SK-N-SH treated with all-trans-retinoic acid at 6 μM for 48 hours (cell line): ENCODE measurements around the gene RPL12.
A peak's percentile ranks its signal among the peaks of the same experiment; 100 is the strongest.

Experiments used
- ATAC-seq: fragments of 200-7000 bp; cut with Tn5 transposase; 3 replicates; pipeline ENCODE4 v1.9.1; 2020; ENCODE audit warnings: mild to moderate bottlenecking, moderate library complexity
- ARNTL ChIP-seq: fragments of 450-650 bp; formaldehyde crosslinking; IDR thresholded peaks from 2 replicates; pipeline ENCODE4 v1.5.0; 2020; ENCODE audit warnings: low read depth, mild to moderate bottlenecking, moderate library complexity, borderline replicate concordance
- BACH2 ChIP-seq: fragments of 250-450 bp; sonication (Bioruptor Pico); IDR thresholded peaks from 2 replicates; pipeline ENCODE4 v1.9.0; 2021; ENCODE audit warnings: mild to moderate bottlenecking, borderline replicate concordance
- CSDC2 ChIP-seq: fragments of 250-450 bp; sonication (Bioruptor Pico); IDR thresholded peaks from 2 replicates; pipeline ENCODE4 v1.5.0; 2020; ENCODE audit warnings: mild to moderate bottlenecking, moderate library complexity
- ESRRG ChIP-seq: fragments of 250-450 bp; sonication (Bioruptor Pico); IDR thresholded peaks from 2 replicates; pipeline ENCODE4 v1.6.1; 2021; ENCODE audit warnings: mild to moderate bottlenecking
- GLIS3 ChIP-seq: fragments of 250-450 bp; sonication (Bioruptor Pico); IDR thresholded peaks from 2 replicates; pipeline ENCODE4 v1.5.0; 2020; ENCODE audit warnings: mild to moderate bottlenecking, moderate library complexity
- ISL1 ChIP-seq: fragments of 250-450 bp; sonication (Bioruptor Pico); IDR thresholded peaks from 2 replicates; pipeline ENCODE4 v2.1.2; 2022; ENCODE audit warnings: mild to moderate bottlenecking, moderate library complexity
- OSR1 ChIP-seq: fragments of 250-450 bp; sonication (Bioruptor Pico); IDR thresholded peaks from 2 replicates; pipeline ENCODE4 v1.8.0; 2022; ENCODE audit warnings: moderate library complexity, mild to moderate bottlenecking, inconsistent platforms
- PPARA ChIP-seq: fragments of 250-450 bp; sonication (Bioruptor Pico); IDR thresholded peaks from 2 replicates; pipeline ENCODE4 v1.5.0; 2020; ENCODE audit warnings: mild to moderate bottlenecking, borderline replicate concordance
- RARB ChIP-seq: fragments of 250-450 bp; sonication (Bioruptor Pico); IDR thresholded peaks from 2 replicates; pipeline ENCODE4 v1.8.0; 2021; ENCODE audit warnings: mild to moderate bottlenecking, moderate library complexity
- SNAI2 ChIP-seq: fragments of 250-450 bp; sonication (Bioruptor Pico); IDR thresholded peaks from 2 replicates; pipeline ENCODE4 v1.5.0; 2020; ENCODE audit warnings: mild to moderate bottlenecking, moderate library complexity
- TCF4 ChIP-seq: fragments of 250-450 bp; sonication (Bioruptor Pico); IDR thresholded peaks from 2 replicates; pipeline ENCODE4 v1.8.0; 2021; ENCODE audit warnings: mild to moderate bottlenecking, moderate library complexity, borderline replicate concordance
- TOX ChIP-seq: fragments of 250-450 bp; sonication (Bioruptor Pico); IDR thresholded peaks from 2 replicates; pipeline ENCODE4 v1.8.0; 2021; ENCODE audit warnings: mild to moderate bottlenecking, moderate library complexity, borderline replicate concordance
- ZFP3 ChIP-seq: fragments of 250-450 bp; sonication (Bioruptor Pico); IDR thresholded peaks from 2 replicates; pipeline ENCODE4 v1.5.0; 2020; ENCODE audit warnings: mild to moderate bottlenecking, moderate library complexity
- ZFP30 ChIP-seq: fragments of 450-650 bp; formaldehyde crosslinking; IDR thresholded peaks from 2 replicates; pipeline ENCODE4 v1.5.0; 2022; ENCODE audit warnings: mild to moderate bottlenecking, moderate library complexity
- ZNF565 ChIP-seq: fragments of 450-650 bp; formaldehyde crosslinking; conservative IDR thresholded peaks from 2 replicates; pipeline ENCODE4 v1.5.0; 2020; ENCODE audit warnings: low read depth, mild to moderate bottlenecking, moderate library complexity
- ZNF70 ChIP-seq: fragments of 450-650 bp; formaldehyde crosslinking; IDR thresholded peaks from 2 replicates; pipeline ENCODE4 v1.5.0; 2020; ENCODE audit warnings: mild to moderate bottlenecking, moderate library complexity
- ZNF8 ChIP-seq: fragments of 450-650 bp; formaldehyde crosslinking; IDR thresholded peaks from 2 replicates; pipeline ENCODE4 v1.5.0; 2020; ENCODE audit warnings: mild to moderate bottlenecking, moderate library complexity
- TF ChIP-seq, protein P1 (sequence below): fragments of 250-450 bp; sonication (Bioruptor Pico); IDR thresholded peaks from 2 replicates; pipeline ENCODE4 v1.5.1; 2021; ENCODE audit warnings: mild to moderate bottlenecking, moderate library complexity
- TF ChIP-seq, protein P2 (sequence below): fragments of 250-450 bp; sonication (Bioruptor Pico); IDR thresholded peaks from 2 replicates; pipeline ENCODE4 v1.8.0; 2020; ENCODE audit warnings: mild to moderate bottlenecking, moderate library complexity, borderline replicate concordance
- TF ChIP-seq, protein P3 (sequence below): fragments of 250-450 bp; sonication (Bioruptor Pico); IDR thresholded peaks from 2 replicates; pipeline ENCODE4 v1.8.0; 2021; ENCODE audit warnings: low read depth, mild to moderate bottlenecking, moderate library complexity, borderline replicate concordance
- TF ChIP-seq, protein P4 (sequence below): fragments of 250-450 bp; sonication (Bioruptor Pico); IDR thresholded peaks from 2 replicates; pipeline ENCODE4 v1.5.0; 2020; ENCODE audit warnings: mild to moderate bottlenecking, moderate library complexity
- TF ChIP-seq, protein P5 (sequence below): fragments of 250-450 bp; sonication (Bioruptor Pico); IDR thresholded peaks from 2 replicates; pipeline ENCODE4 v1.5.1; 2020; ENCODE audit warnings: low read depth, mild to moderate bottlenecking, moderate library complexity

The RPL12 gene

DNA sequence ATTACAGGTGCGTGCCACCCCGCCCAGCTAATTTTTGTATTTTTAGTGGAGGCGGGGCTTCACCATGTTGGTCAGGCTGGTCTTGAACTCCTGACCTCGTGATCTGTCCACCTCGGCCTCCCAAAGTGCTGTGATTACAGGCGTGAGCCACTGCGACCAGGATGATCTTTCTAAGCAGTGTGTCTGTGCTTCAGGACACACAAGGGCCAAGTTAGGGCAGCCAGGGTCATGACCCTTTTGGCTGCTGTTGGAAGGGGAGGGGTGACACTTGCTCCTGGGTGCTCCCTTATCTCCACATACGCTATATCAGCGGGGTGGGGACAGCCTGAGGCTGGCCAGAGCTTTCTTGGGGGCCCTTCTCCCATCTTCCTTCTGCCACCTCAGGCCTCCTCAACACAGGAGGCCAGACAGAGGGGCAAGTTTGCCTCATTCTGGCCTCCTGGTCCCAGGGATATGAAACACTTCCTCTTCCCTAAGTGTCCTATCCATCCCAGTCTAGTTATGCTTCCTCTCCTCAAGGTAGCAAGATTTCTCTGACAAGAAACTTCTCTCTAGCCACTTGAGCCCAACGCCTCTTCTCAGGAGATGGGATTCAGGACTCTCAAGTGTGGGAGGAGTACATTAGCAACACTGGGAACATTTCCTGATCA is 28.9 kb downstream of the RPL12 start:
- ATAC-seq = no peak

DNA sequence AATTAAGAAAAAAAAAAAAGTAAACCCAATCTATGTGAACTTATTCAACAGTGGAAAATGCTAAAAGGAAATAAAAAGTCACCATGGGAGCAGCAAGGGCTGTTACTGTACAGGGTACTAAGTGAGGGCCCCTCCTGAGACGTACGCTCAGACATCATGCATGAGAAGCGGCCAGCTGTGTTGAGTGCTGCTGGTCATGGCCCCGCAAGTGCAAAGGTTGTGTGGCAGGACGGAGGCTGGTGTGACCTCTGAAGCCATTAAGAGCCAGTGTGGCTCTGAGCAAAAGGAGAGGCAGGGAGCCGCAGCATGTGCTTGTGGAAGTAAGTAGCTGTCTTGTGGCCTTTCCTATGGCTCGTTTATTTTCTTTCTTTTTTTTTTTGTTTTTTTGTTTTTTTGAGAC is 30.1 kb downstream of the RPL12 start:
- no peak for ATAC-seq

More for the DNA sequence above, 28.9 kb downstream of the RPL12 start:
- no peak for TF ChIP-seq OSR1 (CRISPR knock-in tag)
- TF ChIP-seq, all 23 proteins: peak for 0

DNA sequence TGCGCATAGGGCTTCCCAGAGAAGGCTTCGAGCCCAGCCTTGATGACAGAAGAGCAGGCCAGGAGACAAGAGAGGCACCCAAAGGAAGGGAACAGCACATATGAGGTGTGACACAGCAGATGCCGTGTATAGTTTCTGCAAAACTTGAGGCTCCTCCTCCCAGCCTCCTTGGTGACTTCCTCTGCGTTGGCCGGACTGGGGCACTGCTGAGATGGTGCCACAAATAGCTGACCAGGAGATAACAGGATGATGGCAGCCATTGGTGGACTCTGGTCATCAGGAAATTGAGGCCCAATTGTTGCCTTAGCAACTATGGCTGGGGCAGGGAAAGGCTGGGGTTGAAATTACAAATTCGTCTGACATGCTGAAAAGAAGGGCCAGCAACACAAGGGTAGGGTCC is 31.9 kb downstream of the RPL12 start:
- no peak for ATAC-seq
- TF ChIP-seq ZFP3 (no peak), ZNF8 (no peak), ESRRG (CRISPR knock-in tag) (no peak), TCF4 (CRISPR knock-in tag) (no peak), BACH2 (CRISPR knock-in tag) (no peak)
- TF ChIP-seq, protein P1, sequence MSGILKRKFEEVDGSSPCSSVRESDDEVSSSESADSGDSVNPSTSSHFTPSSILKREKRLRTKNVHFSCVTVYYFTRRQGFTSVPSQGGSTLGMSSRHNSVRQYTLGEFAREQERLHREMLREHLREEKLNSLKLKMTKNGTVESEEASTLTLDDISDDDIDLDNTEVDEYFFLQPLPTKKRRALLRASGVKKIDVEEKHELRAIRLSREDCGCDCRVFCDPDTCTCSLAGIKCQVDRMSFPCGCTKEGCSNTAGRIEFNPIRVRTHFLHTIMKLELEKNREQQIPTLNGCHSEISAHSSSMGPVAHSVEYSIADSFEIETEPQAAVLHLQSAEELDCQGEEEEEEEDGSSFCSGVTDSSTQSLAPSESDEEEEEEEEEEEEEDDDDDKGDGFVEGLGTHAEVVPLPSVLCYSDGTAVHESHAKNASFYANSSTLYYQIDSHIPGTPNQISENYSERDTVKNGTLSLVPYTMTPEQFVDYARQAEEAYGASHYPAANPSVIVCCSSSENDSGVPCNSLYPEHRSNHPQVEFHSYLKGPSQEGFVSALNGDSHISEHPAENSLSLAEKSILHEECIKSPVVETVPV = no peak
- TF ChIP-seq, protein P2, sequence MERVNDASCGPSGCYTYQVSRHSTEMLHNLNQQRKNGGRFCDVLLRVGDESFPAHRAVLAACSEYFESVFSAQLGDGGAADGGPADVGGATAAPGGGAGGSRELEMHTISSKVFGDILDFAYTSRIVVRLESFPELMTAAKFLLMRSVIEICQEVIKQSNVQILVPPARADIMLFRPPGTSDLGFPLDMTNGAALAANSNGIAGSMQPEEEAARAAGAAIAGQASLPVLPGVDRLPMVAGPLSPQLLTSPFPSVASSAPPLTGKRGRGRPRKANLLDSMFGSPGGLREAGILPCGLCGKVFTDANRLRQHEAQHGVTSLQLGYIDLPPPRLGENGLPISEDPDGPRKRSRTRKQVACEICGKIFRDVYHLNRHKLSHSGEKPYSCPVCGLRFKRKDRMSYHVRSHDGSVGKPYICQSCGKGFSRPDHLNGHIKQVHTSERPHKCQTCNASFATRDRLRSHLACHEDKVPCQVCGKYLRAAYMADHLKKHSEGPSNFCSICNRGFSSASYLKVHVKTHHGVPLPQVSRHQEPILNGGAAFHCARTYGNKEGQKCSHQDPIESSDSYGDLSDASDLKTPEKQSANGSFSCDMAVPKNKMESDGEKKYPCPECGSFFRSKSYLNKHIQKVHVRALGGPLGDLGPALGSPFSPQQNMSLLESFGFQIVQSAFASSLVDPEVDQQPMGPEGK (CRISPR knock-in tag) = no peak

More for the DNA sequence above, 30.1 kb downstream of the RPL12 start:
- no peak for TF ChIP-seq OSR1 (CRISPR knock-in tag)
- no peak for TF ChIP-seq ARNTL (CRISPR knock-in tag)
- TF ChIP-seq TCF4 (CRISPR knock-in tag) = no peak
- TF ChIP-seq, protein P1 = no peak
- TF ChIP-seq ZNF70 (CRISPR knock-in tag) = no peak
- TF ChIP-seq ZNF565 (CRISPR knock-in tag) = no peak
- TF ChIP-seq TOX (CRISPR knock-in tag) = no peak
- TF ChIP-seq ZFP30 (CRISPR knock-in tag) = no peak
- no peak for TF ChIP-seq ESRRG (CRISPR knock-in tag)
- TF ChIP-seq PPARA = no peak
- TF ChIP-seq, protein P3, sequence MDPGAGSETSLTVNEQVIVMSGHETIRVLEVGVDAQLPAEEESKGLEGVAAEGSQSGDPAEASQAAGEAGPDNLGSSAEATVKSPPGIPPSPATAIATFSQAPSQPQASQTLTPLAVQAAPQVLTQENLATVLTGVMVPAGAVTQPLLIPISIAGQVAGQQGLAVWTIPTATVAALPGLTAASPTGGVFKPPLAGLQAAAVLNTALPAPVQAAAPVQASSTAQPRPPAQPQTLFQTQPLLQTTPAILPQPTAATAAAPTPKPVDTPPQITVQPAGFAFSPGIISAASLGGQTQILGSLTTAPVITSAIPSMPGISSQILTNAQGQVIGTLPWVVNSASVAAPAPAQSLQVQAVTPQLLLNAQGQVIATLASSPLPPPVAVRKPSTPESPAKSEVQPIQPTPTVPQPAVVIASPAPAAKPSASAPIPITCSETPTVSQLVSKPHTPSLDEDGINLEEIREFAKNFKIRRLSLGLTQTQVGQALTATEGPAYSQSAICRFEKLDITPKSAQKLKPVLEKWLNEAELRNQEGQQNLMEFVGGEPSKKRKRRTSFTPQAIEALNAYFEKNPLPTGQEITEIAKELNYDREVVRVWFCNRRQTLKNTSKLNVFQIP (CRISPR knock-in tag) = no peak
- TF ChIP-seq ZNF8 = no peak
- TF ChIP-seq ISL1 (CRISPR knock-in tag) = no peak
- TF ChIP-seq CSDC2 = no peak
- TF ChIP-seq, protein P4, sequence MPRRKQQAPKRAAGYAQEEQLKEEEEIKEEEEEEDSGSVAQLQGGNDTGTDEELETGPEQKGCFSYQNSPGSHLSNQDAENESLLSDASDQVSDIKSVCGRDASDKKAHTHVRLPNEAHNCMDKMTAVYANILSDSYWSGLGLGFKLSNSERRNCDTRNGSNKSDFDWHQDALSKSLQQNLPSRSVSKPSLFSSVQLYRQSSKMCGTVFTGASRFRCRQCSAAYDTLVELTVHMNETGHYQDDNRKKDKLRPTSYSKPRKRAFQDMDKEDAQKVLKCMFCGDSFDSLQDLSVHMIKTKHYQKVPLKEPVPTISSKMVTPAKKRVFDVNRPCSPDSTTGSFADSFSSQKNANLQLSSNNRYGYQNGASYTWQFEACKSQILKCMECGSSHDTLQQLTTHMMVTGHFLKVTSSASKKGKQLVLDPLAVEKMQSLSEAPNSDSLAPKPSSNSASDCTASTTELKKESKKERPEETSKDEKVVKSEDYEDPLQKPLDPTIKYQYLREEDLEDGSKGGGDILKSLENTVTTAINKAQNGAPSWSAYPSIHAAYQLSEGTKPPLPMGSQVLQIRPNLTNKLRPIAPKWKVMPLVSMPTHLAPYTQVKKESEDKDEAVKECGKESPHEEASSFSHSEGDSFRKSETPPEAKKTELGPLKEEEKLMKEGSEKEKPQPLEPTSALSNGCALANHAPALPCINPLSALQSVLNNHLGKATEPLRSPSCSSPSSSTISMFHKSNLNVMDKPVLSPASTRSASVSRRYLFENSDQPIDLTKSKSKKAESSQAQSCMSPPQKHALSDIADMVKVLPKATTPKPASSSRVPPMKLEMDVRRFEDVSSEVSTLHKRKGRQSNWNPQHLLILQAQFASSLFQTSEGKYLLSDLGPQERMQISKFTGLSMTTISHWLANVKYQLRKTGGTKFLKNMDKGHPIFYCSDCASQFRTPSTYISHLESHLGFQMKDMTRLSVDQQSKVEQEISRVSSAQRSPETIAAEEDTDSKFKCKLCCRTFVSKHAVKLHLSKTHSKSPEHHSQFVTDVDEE (CRISPR knock-in tag) = no peak

DNA sequence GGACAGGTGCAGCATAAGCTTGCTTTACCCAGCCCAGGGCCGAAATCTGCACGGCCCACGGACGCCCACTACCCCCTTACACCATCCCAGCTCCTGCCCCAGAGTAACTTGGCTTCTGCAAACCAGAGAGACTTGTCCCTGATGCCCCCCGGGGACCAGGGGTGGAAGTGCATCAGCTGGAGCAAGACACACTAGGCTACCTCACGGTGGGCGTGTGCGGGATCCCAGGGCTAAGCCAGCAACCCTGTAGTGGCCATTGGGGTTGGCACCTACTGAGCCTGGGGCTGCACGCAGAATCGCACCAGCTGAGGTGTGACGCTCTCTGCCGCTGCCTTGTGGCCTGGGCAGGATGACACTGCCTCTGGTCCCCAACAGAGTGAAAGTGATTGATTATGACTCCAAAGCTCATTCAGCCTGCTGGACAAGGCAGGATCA is 33.2 kb downstream of the RPL12 start:
- ATAC-seq = peak; percentile 34; the same call in 2 of the 3 replicates
- no peak for TF ChIP-seq GLIS3 (CRISPR knock-in tag)
- TF ChIP-seq ZNF70 (CRISPR knock-in tag) = no peak
- TF ChIP-seq, protein P1 = no peak
- no peak for TF ChIP-seq PPARA
- TF ChIP-seq BACH2 (CRISPR knock-in tag) = no peak
- TF ChIP-seq, protein P3 (CRISPR knock-in tag) = no peak
- TF ChIP-seq RARB (CRISPR knock-in tag) = no peak
- TF ChIP-seq, protein P5, sequence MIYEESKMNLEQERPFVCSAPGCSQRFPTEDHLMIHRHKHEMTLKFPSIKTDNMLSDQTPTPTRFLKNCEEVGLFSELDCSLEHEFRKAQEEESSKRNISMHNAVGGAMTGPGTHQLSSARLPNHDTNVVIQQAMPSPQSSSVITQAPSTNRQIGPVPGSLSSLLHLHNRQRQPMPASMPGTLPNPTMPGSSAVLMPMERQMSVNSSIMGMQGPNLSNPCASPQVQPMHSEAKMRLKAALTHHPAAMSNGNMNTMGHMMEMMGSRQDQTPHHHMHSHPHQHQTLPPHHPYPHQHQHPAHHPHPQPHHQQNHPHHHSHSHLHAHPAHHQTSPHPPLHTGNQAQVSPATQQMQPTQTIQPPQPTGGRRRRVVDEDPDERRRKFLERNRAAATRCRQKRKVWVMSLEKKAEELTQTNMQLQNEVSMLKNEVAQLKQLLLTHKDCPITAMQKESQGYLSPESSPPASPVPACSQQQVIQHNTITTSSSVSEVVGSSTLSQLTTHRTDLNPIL (CRISPR knock-in tag) = no peak
- TF ChIP-seq SNAI2 (CRISPR knock-in tag) = no peak
- no peak for TF ChIP-seq ESRRG (CRISPR knock-in tag)
- no peak for TF ChIP-seq OSR1 (CRISPR knock-in tag)
